Osteocyte (in vitro differentiated cells): ENCODE data around the gene PPAN. TPM values are rescaled to one million over a fixed set of nuclear protein-coding genes. Genes with fewer than 3 reads are reported as not detected.

Experiments
- DNase-seq: peaks from one replicate; pipeline ENCODE4 v3.0.0; 2021; ENCODE audit warnings: mixed read lengths; ENCODE audit not compliant: unreplicated experiment; ENCODE audit errors: extremely low spot score
- H3K27ac Mint-ChIP-seq: one replicate; pipeline ENCODE4 v1.8.0; 2021; ENCODE audit warnings: mild to moderate bottlenecking, mixed read lengths; ENCODE audit not compliant: unreplicated experiment
- H3K27me3 Mint-ChIP-seq: one replicate; pipeline ENCODE4 v1.8.0; 2021; ENCODE audit warnings: mixed read lengths; ENCODE audit not compliant: unreplicated experiment
- H3K36me3 Mint-ChIP-seq: one replicate; pipeline ENCODE4 v1.8.0; 2021; ENCODE audit warnings: mixed read lengths; ENCODE audit not compliant: unreplicated experiment
- H3K4me1 Mint-ChIP-seq: one replicate; pipeline ENCODE4 v1.8.0; 2021; ENCODE audit warnings: mixed read lengths; ENCODE audit not compliant: unreplicated experiment
- H3K4me3 Mint-ChIP-seq: one replicate; pipeline ENCODE4 v1.8.0; 2021; ENCODE audit warnings: mild to moderate bottlenecking, moderate library complexity, mixed read lengths; ENCODE audit not compliant: unreplicated experiment
- H3K9me3 Mint-ChIP-seq: one replicate; pipeline ENCODE4 v1.8.0; 2021; ENCODE audit warnings: mixed read lengths; ENCODE audit not compliant: unreplicated experiment
- total RNA-seq: library from RNA; stranded (reverse); gene quantifications from 2 replicates; pipeline ENCODE4 v1.2.1, GENCODE V29; 2021
- TF ChIP-seq, protein P1 (sequence below): fragments of 200-600 bp; sonication (generic); IDR thresholded peaks from 2 replicates; pipeline ENCODE4 v1.5.0; 2021; ENCODE audit warnings: antibody characterized with exemption, mild to moderate bottlenecking, moderate library complexity

The PPAN gene
- total RNA-seq, 1 donor from 2014 or later = 40.9 TPM

DNA sequence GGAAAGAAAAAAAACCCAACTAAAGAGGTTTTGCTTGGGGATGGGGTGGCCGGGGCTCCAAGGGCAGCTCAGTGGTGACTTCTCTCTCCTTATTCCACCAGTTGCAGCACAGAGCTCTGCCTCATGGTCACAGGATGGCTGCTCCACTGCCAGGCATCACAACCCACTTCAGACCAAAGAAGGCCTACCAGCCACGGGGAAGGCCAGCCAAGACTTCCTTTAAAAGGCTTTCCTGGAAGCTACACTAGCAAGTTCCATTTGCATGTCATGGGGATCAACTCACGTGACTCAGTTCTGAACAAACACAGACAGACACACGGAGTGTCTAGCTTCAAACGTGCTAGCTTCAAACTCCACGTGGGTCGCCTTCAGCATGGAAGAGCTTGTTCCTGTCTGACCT is 26.7 kb downstream of the PPAN start:
- H3K27ac Mint-ChIP-seq = peak overlapping the region; percentile 31
- H3K4me3 Mint-ChIP-seq = no peak overlapping the region
- H3K4me1 Mint-ChIP-seq = no peaks in the 10 kb centered on the region
- no peak for DNase-seq
- peaks cover 13% of the 10 kb centered on the region for H3K36me3 Mint-ChIP-seq
- TF ChIP-seq, protein P1, sequence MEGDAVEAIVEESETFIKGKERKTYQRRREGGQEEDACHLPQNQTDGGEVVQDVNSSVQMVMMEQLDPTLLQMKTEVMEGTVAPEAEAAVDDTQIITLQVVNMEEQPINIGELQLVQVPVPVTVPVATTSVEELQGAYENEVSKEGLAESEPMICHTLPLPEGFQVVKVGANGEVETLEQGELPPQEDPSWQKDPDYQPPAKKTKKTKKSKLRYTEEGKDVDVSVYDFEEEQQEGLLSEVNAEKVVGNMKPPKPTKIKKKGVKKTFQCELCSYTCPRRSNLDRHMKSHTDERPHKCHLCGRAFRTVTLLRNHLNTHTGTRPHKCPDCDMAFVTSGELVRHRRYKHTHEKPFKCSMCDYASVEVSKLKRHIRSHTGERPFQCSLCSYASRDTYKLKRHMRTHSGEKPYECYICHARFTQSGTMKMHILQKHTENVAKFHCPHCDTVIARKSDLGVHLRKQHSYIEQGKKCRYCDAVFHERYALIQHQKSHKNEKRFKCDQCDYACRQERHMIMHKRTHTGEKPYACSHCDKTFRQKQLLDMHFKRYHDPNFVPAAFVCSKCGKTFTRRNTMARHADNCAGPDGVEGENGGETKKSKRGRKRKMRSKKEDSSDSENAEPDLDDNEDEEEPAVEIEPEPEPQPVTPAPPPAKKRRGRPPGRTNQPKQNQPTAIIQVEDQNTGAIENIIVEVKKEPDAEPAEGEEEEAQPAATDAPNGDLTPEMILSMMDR = no peak
- H3K27me3 Mint-ChIP-seq = no peaks in the 10 kb centered on the region
- H3K9me3 Mint-ChIP-seq = no peaks in the 10 kb centered on the region

DNA sequence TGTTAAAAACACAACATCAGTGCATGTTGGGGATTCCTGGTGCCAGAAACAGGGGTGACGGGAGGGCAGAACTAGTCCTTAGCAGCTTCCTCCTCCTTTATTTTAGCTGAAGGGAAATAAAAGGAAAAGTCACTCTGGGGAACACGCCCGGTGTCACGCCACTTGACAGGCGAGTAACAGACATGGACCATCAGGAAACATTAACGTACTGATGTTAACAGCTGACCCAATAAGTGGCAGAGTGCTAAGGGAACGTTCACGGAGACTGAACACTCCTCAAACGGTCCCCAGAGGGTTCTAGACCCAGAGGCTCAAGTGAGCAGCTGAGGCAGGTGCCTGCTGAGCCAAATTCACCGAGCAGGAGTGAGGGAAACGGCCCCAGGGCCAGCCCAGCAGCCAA is 27.4 kb downstream of the PPAN start:
- no peaks in the 10 kb centered on the region for H3K27me3 Mint-ChIP-seq
- no peak overlapping the region for H3K27ac Mint-ChIP-seq
- no peak overlapping the region for H3K4me3 Mint-ChIP-seq
- TF ChIP-seq, protein P1 = no peak
- H3K4me1 Mint-ChIP-seq = no peaks in the 10 kb centered on the region
- peaks cover 13% of the 10 kb centered on the region for H3K36me3 Mint-ChIP-seq
- no peaks in the 10 kb centered on the region for H3K9me3 Mint-ChIP-seq
- no peak for DNase-seq

DNA sequence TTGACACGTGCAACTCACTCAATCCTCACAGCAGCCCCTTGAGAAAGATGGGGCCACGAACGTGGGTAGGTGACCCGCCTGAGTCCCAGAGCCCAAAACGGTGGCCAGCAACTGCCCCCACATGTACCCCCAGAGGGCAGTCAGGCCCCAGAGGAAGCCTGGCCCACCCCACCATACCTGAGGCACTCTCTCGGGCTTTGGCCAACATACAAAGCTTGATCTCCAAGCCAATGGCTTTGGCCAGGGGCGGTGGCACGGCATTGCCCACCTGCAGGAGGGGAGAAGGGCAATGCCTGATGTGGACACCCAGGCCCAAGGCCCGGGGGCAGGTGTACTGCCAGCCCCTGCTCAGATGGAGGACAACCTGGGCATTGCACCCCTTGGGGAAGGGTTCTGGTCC is 27.9 kb downstream of the PPAN start:
- TF ChIP-seq, protein P1 = no peak
- no peak for DNase-seq
- no peaks in the 10 kb centered on the region for H3K9me3 Mint-ChIP-seq
- no peak overlapping the region for H3K4me3 Mint-ChIP-seq
- peaks cover 13% of the 10 kb centered on the region for H3K36me3 Mint-ChIP-seq
- no peaks in the 10 kb centered on the region for H3K4me1 Mint-ChIP-seq
- H3K27ac Mint-ChIP-seq = no peak overlapping the region
- H3K27me3 Mint-ChIP-seq = no peaks in the 10 kb centered on the region

DNA sequence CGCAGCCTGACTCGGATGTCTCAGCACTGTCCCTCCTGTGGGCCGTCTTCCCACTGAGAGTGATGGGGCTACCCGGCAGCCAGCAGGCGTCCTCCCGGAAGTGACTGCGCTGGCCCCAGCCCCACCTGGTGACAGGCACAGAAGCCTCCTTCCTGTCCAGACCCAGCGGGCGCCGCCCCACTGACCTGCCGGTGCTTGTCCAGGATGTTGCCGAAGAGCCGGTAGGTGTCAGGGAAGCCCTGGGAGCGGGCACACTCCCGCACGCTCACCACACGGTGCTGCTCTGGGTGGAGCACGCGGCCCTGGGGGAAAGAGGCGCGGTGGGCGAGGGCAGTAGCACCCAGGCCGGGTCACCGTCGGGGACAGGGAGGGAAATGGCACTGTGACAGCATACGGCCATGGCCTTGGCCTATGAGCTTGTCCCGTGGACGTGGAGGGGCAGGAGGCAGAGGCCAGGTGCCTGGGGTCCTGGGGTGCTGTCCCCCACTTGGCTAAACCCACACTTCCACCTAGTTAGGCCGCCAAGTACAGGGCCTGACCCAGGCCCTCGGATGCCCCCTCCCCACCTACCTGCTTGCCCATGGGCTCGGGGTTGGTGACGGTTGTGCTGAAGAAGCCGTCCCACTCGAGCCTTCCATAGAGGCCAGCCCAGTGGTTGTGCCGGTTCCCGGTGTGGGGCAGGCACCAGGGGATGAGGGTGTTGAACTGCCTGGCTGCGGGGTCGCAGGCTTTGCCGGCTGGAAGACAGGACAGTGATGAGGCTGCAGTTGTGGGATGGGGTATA is 29.6 kb downstream of the PPAN start:
- Mint-ChIP-seq H3K9me3 (no peaks in the 10 kb centered on the region), H3K4me3 (no peak overlapping the region), H3K27me3 (no peaks in the 10 kb centered on the region), H3K4me1 (no peaks in the 10 kb centered on the region), H3K27ac (no peak overlapping the region), H3K36me3 (peaks cover 15% of the 10 kb centered on the region)
- no peak for DNase-seq
- TF ChIP-seq, protein P1 = no peak

DNA sequence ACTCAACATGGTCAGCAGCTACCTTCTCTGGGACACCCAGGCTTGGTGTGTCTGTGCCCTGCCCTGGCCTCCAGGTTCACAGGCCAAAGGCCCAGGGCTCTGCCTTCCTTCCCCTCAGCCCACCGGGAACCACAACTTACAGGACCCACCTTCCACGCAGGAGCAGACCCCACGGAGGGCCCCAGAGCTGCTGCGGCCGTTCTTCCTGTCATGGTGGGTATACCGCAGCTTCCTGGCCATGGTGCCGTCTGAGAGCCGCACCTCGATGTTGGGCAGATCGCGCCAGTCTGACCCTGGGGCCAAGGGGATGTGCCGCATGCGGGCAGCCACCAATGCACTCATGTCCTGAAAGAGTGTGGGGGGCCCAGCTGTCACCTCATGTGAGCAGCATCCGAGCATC is 30.8 kb downstream of the PPAN start:
- H3K36me3 Mint-ChIP-seq = peaks cover 25% of the 10 kb centered on the region
- H3K4me3 Mint-ChIP-seq = no peak overlapping the region
- no peak overlapping the region for H3K27ac Mint-ChIP-seq
- DNase-seq = no peak
- H3K9me3 Mint-ChIP-seq = no peaks in the 10 kb centered on the region
- no peaks in the 10 kb centered on the region for H3K4me1 Mint-ChIP-seq
- no peaks in the 10 kb centered on the region for H3K27me3 Mint-ChIP-seq
- TF ChIP-seq, protein P1 = no peak
